NCI-H1105 (cell line): ENCODE data around the gene HESX1.

Experiments used
- DNase-seq: peaks from one replicate; lab custom pipeline; 2025; lab: John Stamatoyannopoulos, UW

Gene HESX1

GRCh38 chr3:57168151-57168550 is 31.6 kb downstream of the HESX1 start:
- DNase-seq = no peak

GRCh38 chr3:57166660-57167059 is 33.1 kb downstream of the HESX1 start:
- DNase-seq = no peak

GRCh38 chr3:57165641-57166040 is 34.1 kb downstream of the HESX1 start:
- DNase-seq = no peak

GRCh38 chr3:57164657-57165573 is 34.9 kb downstream of the HESX1 start, which contains the start of gene IL17RD:
TSS of gene IL17RD (minus strand) at chr3:57165353. CDS start at chr3:57165286, 67 bp downstream.
- peak; percentile 69 for DNase-seq

- DNase-seq = no peak
These were observed 35.5 kb downstream of the HESX1 start for GRCh38 chr3:57164217-57164656.

GRCh38 chr3:57163751-57164150 is 36.0 kb downstream of the HESX1 start:
- DNase-seq = no peak

- DNase-seq = no peak
These were observed 37.9 kb downstream of the HESX1 start for GRCh38 chr3:57161915-57162314.

GRCh38 chr3:57160765-57161538 is 38.8 kb downstream of the HESX1 start:
- DNase-seq = no peak

- DNase-seq = no peak
These were observed 39.6 kb downstream of the HESX1 start for GRCh38 chr3:57160076-57160764.

GRCh38 chr3:57158813-57159738 is 40.7 kb downstream of the HESX1 start:
- no peak for DNase-seq

GRCh38 chr3:57158325-57158724 is 41.5 kb downstream of the HESX1 start:
- no peak for DNase-seq

- DNase-seq = no peak
These were observed 42.2 kb downstream of the HESX1 start for GRCh38 chr3:57157545-57157944.

- no peak for DNase-seq
These were observed 44.5 kb downstream of the HESX1 start for GRCh38 chr3:57155310-57155643.

- DNase-seq = no peak
These were observed 45.1 kb downstream of the HESX1 start for GRCh38 chr3:57154470-57155309.

GRCh38 chr3:57152151-57153143 is 47.3 kb downstream of the HESX1 start:
- DNase-seq = no peak

GRCh38 chr3:57151749-57152148 is 48.0 kb downstream of the HESX1 start:
- DNase-seq = no peak

- no peak for DNase-seq
These were observed 48.7 kb downstream of the HESX1 start for GRCh38 chr3:57151021-57151449.

GRCh38 chr3:57150113-57150581 is 49.6 kb downstream of the HESX1 start:
- DNase-seq = no peak
